Measurements from ENCODE around the gene SLC24A4. TPM values are rescaled to one million over a fixed set of nuclear protein-coding genes. Genes with fewer than 3 reads are reported as not detected.

SLC24A4 gene
- total RNA-seq, 1 experiment from 2014 or later = not detected

- no peaks in the 10 kb centered on the region for H3K4me1 Mint-ChIP-seq (ENCODE audit: low read depth, unreplicated experiment)
- H3K36me3 Mint-ChIP-seq (ENCODE audit: insufficient read depth, unreplicated experiment) = peaks cover 4% of the 10 kb centered on the region
- no TSS peak for BruUV-seq (replicated peaks)
These were observed 163.9 kb downstream of the SLC24A4 start for GRCh38 chr14:92486881-92487280.

GRCh38 chr14:92487513-92488133, 164.7 kb downstream of the SLC24A4 start:
- Mint-ChIP-seq H3K27me3 (ENCODE audit: unreplicated experiment) (peaks cover 37% of the 10 kb centered on the region), H3K4me3 (ENCODE audit: low read depth, unreplicated experiment) (no peak overlapping the region), H3K9me3 (ENCODE audit: low read depth, unreplicated experiment) (no peaks in the 10 kb centered on the region), H3K36me3 (ENCODE audit: insufficient read depth, unreplicated experiment) (peaks cover 4% of the 10 kb centered on the region), H3K4me1 (ENCODE audit: low read depth, unreplicated experiment) (no peaks in the 10 kb centered on the region), H3K27ac (ENCODE audit: unreplicated experiment) (no peak overlapping the region)
- intact Hi-C loops (cut with micrococcal nuclease; ENCODE audit: unreplicated experiment) = no loop called here
- CTCF ChIA-PET = no interaction called here
- BruUV-seq (replicated peaks) = no TSS peak
- no peak for TF ChIP-seq CTCF (IDR thresholded peaks at IDR 0.05; ENCODE audit: unreplicated experiment)
- no peak for DNase-seq

More at GRCh38 chr14:92486881-92487280, 163.9 kb downstream of the SLC24A4 start:
- no peaks in the 10 kb centered on the region for H3K9me3 Mint-ChIP-seq (ENCODE audit: low read depth, unreplicated experiment)
- intact Hi-C loops (cut with micrococcal nuclease; ENCODE audit: unreplicated experiment) = no loop called here
- CTCF ChIA-PET = no interaction called here
- DNase-seq = no peak
- H3K27ac Mint-ChIP-seq (ENCODE audit: unreplicated experiment) = no peak overlapping the region
- no peak overlapping the region for H3K4me3 Mint-ChIP-seq (ENCODE audit: low read depth, unreplicated experiment)
- no peak for TF ChIP-seq CTCF (IDR thresholded peaks at IDR 0.05; ENCODE audit: unreplicated experiment)
- H3K27me3 Mint-ChIP-seq (ENCODE audit: unreplicated experiment) = peaks cover 37% of the 10 kb centered on the region

GRCh38 chr14:92489394-92490238, 166.7 kb downstream of the SLC24A4 start:
- no peak for TF ChIP-seq CTCF (IDR thresholded peaks at IDR 0.05; ENCODE audit: unreplicated experiment)
- no TSS peak for BruUV-seq (replicated peaks)
- Mint-ChIP-seq H3K4me1 (ENCODE audit: low read depth, unreplicated experiment) (no peaks in the 10 kb centered on the region), H3K9me3 (ENCODE audit: low read depth, unreplicated experiment) (no peaks in the 10 kb centered on the region), H3K27me3 (ENCODE audit: unreplicated experiment) (peaks cover 25% of the 10 kb centered on the region), H3K4me3 (ENCODE audit: low read depth, unreplicated experiment) (no peak overlapping the region), H3K36me3 (ENCODE audit: insufficient read depth, unreplicated experiment) (peaks cover 4% of the 10 kb centered on the region), H3K27ac (ENCODE audit: unreplicated experiment) (no peak overlapping the region)
- intact Hi-C loops (cut with micrococcal nuclease; ENCODE audit: unreplicated experiment) = no loop called here
- DNase-seq = no peak
- CTCF ChIA-PET = interaction anchor here (0.6 kb wide), 1 partner anchor 167 kb away, joined by 4 read pairs; no protein-coding TSS in a partner anchor

GRCh38 chr14:92490239-92490959, 167.4 kb downstream of the SLC24A4 start:
- CTCF ChIA-PET = interaction anchor here (0.6 kb wide), 1 partner anchor 168 kb away, joined by 4 read pairs; no protein-coding TSS in a partner anchor
- intact Hi-C loops (cut with micrococcal nuclease; ENCODE audit: unreplicated experiment) = no loop called here
- H3K36me3 Mint-ChIP-seq (ENCODE audit: insufficient read depth, unreplicated experiment) = peaks cover 4% of the 10 kb centered on the region

More at GRCh38 chr14:92490239-92490959, 167.4 kb downstream of the SLC24A4 start:
- H3K4me1 Mint-ChIP-seq (ENCODE audit: low read depth, unreplicated experiment) = no peaks in the 10 kb centered on the region
- H3K27me3 Mint-ChIP-seq (ENCODE audit: unreplicated experiment) = peaks cover 23% of the 10 kb centered on the region
- no peak overlapping the region for H3K4me3 Mint-ChIP-seq (ENCODE audit: low read depth, unreplicated experiment)
- DNase-seq = no peak
- no peak overlapping the region for H3K27ac Mint-ChIP-seq (ENCODE audit: unreplicated experiment)
- no peak for TF ChIP-seq CTCF (IDR thresholded peaks at IDR 0.05; ENCODE audit: unreplicated experiment)
- H3K9me3 Mint-ChIP-seq (ENCODE audit: low read depth, unreplicated experiment) = no peaks in the 10 kb centered on the region
- no TSS peak for BruUV-seq (replicated peaks)
